ENCODE data around the gene DEFB123. TPM values are rescaled to one million over a fixed set of nuclear protein-coding genes. Genes with fewer than 3 reads are reported as not detected.

DEFB123 gene
- total RNA-seq, 4 donors from 2014 or later = not detected

DNA sequence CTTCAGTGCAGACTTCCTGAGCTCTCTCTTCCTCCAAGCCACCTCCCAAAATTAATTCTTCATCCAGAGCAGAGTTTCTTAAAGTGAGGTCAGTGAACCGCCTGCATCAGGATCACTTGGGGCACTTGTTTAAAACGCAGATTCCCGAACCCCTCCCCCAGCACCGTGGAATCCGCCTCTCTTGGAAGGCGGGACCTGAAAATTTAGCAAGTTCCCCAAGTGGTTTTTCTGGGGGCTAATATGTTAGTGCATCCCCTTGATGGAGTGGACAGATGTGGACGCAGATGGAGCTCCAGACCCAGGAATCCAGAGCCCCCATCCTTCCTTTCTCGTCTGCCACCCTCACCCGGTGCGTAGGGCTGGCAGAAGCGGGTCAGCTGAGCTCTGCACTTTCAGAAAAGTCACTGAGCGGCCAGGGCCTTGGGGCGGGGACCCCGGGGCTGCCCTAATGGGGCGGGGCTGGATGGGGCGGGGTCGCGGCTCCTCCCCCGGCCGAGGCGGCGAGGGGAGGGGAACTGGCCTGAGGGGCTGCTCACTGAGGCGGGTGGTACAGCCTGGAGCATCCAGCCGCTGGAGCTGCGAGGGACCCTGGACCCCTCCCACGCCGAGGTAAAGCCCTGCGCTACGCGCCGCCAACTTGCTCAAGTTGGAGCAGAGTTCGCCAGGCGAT lies 34.5 kb downstream of the DEFB123 start, which contains the start of the genes DEFB124 and REM1:
TSS of gene DEFB124 (minus strand) at position 370 of the 670 bp plus-strand sequence. CDS start 2,114 bp downstream, outside the sequence.
TSS of gene REM1 (plus strand) at position 531 of the 670 bp plus-strand sequence. CDS start 1,158 bp downstream, outside the sequence.
- ATAC-seq = peak; percentile 85
- Histone ChIP-seq H3K27ac (peak within 1 kb of the TSS in 3 of 4 donors; percentile 68 to 78 (median 77)), H3K36me3 (no peaks in the 10 kb centered on the region), H3K4me1 (peaks cover 0 to 37% (median 7%) of the 10 kb centered on the region in 3 donors), H3K9me3 (no peaks in the 10 kb centered on the region), H3K27me3 (peaks cover 10% of the 10 kb centered on the region), H3K4me3 (peak within 1 kb of the TSS; percentile 31 to 58)
- WGBS, 2 donors (ENCODE audit: low coverage in 1 of 2) = 0 to 21% methylated on average over 3 to 4 of the region's 33 CpGs
- TF ChIP-seq POLR2A (IDR thresholded peaks at IDR 0.05) (peak; percentile 12 to 13), POLR2AphosphoS5 (IDR thresholded peaks at IDR 0.05) (peak; percentile 6), EP300 (IDR thresholded peaks at IDR 0.05) (no peak)

DNA sequence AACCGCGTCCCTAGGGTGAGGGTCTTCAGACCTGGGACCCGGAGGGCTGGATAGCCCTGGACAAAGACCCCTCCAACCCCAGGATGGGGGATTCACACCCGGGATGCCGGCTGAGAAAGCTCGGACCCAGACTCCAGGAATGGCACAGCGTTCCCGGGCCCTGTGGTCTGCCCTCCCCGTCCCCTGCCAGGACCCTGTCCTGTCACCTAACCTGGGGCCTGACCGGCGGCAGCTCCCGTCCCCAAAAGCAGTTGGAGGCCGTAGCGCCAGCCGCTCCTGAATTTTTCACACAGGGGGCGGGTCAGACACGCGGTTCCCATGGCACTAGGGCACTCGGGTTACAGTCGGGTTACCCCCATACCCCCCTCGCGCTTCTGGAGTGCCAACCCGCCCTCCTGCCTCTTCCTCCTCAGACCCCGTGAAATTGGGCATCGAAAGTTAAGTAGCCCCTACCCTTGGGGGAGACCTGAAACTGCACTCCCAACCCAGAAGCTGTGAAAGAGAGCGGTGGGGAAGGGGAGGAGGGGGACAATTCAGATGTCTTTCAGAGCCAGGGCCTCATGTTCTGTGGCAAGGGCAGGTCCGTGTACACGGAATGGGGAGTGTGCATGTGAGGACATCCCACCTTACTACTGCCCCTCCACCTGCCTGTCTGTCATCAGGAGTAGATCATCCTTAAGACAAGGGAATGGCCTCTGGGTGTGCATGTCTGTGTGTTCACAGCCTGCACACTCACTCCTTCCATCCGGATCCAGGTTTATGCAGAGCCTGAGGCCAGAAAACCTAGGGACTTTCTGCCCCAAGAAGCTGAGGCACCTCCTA lies 35.3 kb downstream of the DEFB123 start:
- no peak for TF ChIP-seq POLR2A (IDR thresholded peaks at IDR 0.05)
- TF ChIP-seq, protein P1, sequence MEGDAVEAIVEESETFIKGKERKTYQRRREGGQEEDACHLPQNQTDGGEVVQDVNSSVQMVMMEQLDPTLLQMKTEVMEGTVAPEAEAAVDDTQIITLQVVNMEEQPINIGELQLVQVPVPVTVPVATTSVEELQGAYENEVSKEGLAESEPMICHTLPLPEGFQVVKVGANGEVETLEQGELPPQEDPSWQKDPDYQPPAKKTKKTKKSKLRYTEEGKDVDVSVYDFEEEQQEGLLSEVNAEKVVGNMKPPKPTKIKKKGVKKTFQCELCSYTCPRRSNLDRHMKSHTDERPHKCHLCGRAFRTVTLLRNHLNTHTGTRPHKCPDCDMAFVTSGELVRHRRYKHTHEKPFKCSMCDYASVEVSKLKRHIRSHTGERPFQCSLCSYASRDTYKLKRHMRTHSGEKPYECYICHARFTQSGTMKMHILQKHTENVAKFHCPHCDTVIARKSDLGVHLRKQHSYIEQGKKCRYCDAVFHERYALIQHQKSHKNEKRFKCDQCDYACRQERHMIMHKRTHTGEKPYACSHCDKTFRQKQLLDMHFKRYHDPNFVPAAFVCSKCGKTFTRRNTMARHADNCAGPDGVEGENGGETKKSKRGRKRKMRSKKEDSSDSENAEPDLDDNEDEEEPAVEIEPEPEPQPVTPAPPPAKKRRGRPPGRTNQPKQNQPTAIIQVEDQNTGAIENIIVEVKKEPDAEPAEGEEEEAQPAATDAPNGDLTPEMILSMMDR (IDR thresholded peaks at IDR 0.05) = no peak
- no peak for TF ChIP-seq POLR2AphosphoS5 (IDR thresholded peaks at IDR 0.05)
- no peak for TF ChIP-seq EP300 (IDR thresholded peaks at IDR 0.05)
- Histone ChIP-seq H3K4me1 (peaks cover 0 to 37% (median 7%) of the 10 kb centered on the region in 3 donors), H3K36me3 (no peaks in the 10 kb centered on the region), H3K27ac (peak overlapping the region in 3 of 4 donors; percentile 68 to 78 (median 77)), H3K27me3 (peaks cover 10% of the 10 kb centered on the region), H3K4me3 (peak overlapping the region; percentile 31 to 58), H3K9me3 (no peaks in the 10 kb centered on the region)
- ATAC-seq = no peak
- WGBS, 2 donors (ENCODE audit: low coverage in 1 of 2) = 0% methylated on average over 2 of the region's 29 CpGs; no CpG with 5 or more reads in 1 of the 2 donors

DNA sequence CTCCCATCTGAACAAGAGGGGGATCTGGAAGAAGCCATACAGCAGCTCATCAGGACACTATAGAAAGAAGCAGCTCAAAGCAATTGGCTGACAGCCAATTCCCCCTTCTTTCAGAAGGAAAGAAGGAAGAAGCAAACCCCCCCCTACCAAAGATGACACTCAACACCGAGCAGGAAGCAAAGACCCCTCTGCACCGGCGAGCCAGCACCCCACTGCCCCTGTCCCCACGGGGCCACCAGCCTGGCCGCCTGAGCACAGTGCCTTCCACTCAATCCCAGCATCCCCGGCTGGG lies 35.8 kb downstream of the DEFB123 start:
- peak overlapping the region in 3 of 4 donors; percentile 68 to 78 (median 77) for H3K27ac ChIP-seq
- peak overlapping the region in 1 of 2 donors; percentile 58 for H3K4me3 ChIP-seq
- TF ChIP-seq, protein P1 (IDR thresholded peaks at IDR 0.05) = no peak
- no peak for TF ChIP-seq POLR2AphosphoS5 (IDR thresholded peaks at IDR 0.05)
- TF ChIP-seq POLR2A (IDR thresholded peaks at IDR 0.05) = no peak
- TF ChIP-seq EP300 (IDR thresholded peaks at IDR 0.05) = no peak
- H3K9me3 ChIP-seq = no peaks in the 10 kb centered on the region
- H3K4me1 ChIP-seq = peaks cover 0 to 37% (median 7%) of the 10 kb centered on the region in 3 donors
- peaks cover 10% of the 10 kb centered on the region for H3K27me3 ChIP-seq
- H3K36me3 ChIP-seq = no peaks in the 10 kb centered on the region
- ATAC-seq = no peak
- WGBS, 2 donors (ENCODE audit: low coverage in 1 of 2) = no CpG with 5 or more reads among the region's 6 CpGs

- Histone ChIP-seq H3K4me1 (peaks cover 0 to 37% (median 7%) of the 10 kb centered on the region in 3 donors), H3K36me3 (no peaks in the 10 kb centered on the region), H3K27me3 (peaks cover 10% of the 10 kb centered on the region), H3K27ac (peak overlapping the region in 3 of 4 donors; percentile 68 to 78 (median 77)), H3K4me3 (peak overlapping the region in 1 of 2 donors; percentile 58), H3K9me3 (no peaks in the 10 kb centered on the region)
- ATAC-seq = no peak
- TF ChIP-seq, protein P1 (IDR thresholded peaks at IDR 0.05) = no peak
- no peak for TF ChIP-seq EP300 (IDR thresholded peaks at IDR 0.05)
- no peak for TF ChIP-seq POLR2AphosphoS5 (IDR thresholded peaks at IDR 0.05)
- TF ChIP-seq POLR2A (IDR thresholded peaks at IDR 0.05) = no peak
- WGBS, 2 donors (ENCODE audit: low coverage in 1 of 2) = 68% methylated on average over 4 of the region's 6 CpGs; no CpG with 5 or more reads in 1 of the 2 donors
These were observed 36.3 kb downstream of the DEFB123 start for GRCh38 chr20:31476643-31477215.

DNA sequence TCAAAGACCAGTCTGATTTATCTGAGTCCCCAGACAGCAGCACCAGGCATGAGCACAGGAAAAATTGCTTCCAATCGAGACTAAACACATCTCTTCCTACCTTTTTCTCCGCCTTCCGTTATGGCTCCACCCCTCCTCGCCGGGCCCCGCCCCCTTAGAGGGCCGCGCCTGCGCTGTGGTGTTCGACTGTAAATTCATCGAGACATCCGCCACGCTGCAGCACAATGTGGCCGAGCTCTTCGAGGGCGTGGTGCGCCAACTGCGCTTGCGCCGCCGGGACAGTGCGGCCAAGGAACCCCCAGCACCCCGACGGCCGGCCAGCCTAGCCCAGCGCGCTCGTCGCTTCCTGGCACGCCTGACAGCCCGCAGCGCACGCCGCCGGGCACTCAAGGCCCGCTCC lies 43.6 kb downstream of the DEFB123 start:
- WGBS, 2 donors (ENCODE audit: low coverage in 1 of 2) = 21 to 43% methylated on average over 2 to 10 of the region's 36 CpGs
- no peaks in the 10 kb centered on the region for H3K9me3 ChIP-seq
- H3K27me3 ChIP-seq = no peaks in the 10 kb centered on the region
- no peak overlapping the region for H3K4me3 ChIP-seq
- ATAC-seq = peak; percentile 29
- TF ChIP-seq POLR2AphosphoS5 (IDR thresholded peaks at IDR 0.05) (no peak), EP300 (IDR thresholded peaks at IDR 0.05) (no peak), POLR2A (IDR thresholded peaks at IDR 0.05) (no peak)
- TF ChIP-seq, protein P1 (IDR thresholded peaks at IDR 0.05) = no peak
- peak overlapping the region in 3 of 4 donors; percentile 37 to 80 (median 80) for H3K27ac ChIP-seq
- H3K4me1 ChIP-seq = peaks cover 0 to 27% (median 8%) of the 10 kb centered on the region in 3 donors
- H3K36me3 ChIP-seq = no peaks in the 10 kb centered on the region

Measured in gastroesophageal sphincter (tissue), 4 donors.